IPS DF 6.9 (cell line): Measurements from ENCODE around the gene OR8B8.
"Not testable (repeated sequence)": the region's sequence is repeated elsewhere in the genome, so short reads cannot be mapped to it uniquely, and the experiment has no call there.

Experiments
- DNase-seq: peaks from one replicate; pipeline ENCODE4 v3.0.0-alpha.2; 2013; ENCODE audit warnings: low read depth, low spot score
- H3K27ac ChIP-seq: one replicate; pipeline ENCODE4 v1.5.1; 2013; ENCODE audit warnings: low read length, control low read depth
- H3K27me3 ChIP-seq: 2 replicates; pipeline ENCODE4 v1.6.1; 2013; ENCODE audit warnings: mild to moderate bottlenecking, low read length; ENCODE audit not compliant: control insufficient read depth, insufficient read depth
- H3K36me3 ChIP-seq: 2 replicates; pipeline ENCODE4 v1.6.1; 2013; ENCODE audit warnings: low read length; ENCODE audit not compliant: control insufficient read depth, insufficient read depth
- H3K4me1 ChIP-seq: 2 replicates; pipeline ENCODE4 v1.6.1; 2013; ENCODE audit warnings: low read length; ENCODE audit not compliant: control insufficient read depth, insufficient read depth
- H3K4me3 ChIP-seq: 2 replicates; pipeline ENCODE4 v1.5.1; 2013; ENCODE audit warnings: mild to moderate bottlenecking, low read length
- H3K9me3 ChIP-seq: 2 replicates; pipeline ENCODE4 v1.6.1; 2013; ENCODE audit warnings: low read length, inconsistent platforms; ENCODE audit not compliant: control insufficient read depth, insufficient read depth
- WGBS: extraction: QIAGEN DNeasy Blood & Tissue Kit; methylation state at CpG from one replicate; pipeline ENCODE4 v1.1.7; 2013; ENCODE audit warnings: mixed read lengths, missing lambda C conversion rate; ENCODE audit not compliant: insufficient read length, insufficient coverage; 5-methylcytosine and 5-hydroxymethylcytosine counted together

OR8B8 gene

GRCh38 chr11:124402326-124402922, 43.1 kb downstream of the OR8B8 start:
- DNase-seq = peak; percentile 55
- no peak overlapping the region for H3K4me3 ChIP-seq
- WGBS = no CpG with 5 or more reads among the region's 8 CpGs

GRCh38 chr11:124398924-124399323, 46.6 kb downstream of the OR8B8 start, which contains the start of gene OR8B3:
OR8B3 (minus strand) TSS chr11:124399024; CDS start chr11:124397351, 1,673 bp downstream.
- no peaks in the 10 kb centered on the region for H3K27me3 ChIP-seq
- no peaks in the 10 kb centered on the region for H3K36me3 ChIP-seq
- H3K9me3 ChIP-seq = no peaks in the 10 kb centered on the region
- no peak within 1 kb of the TSS for H3K27ac ChIP-seq
- H3K4me3 ChIP-seq = no peak within 1 kb of the TSS
- H3K4me1 ChIP-seq = no peaks in the 10 kb centered on the region
- no peak for DNase-seq

More at GRCh38 chr11:124402326-124402922, 43.1 kb downstream of the OR8B8 start:
- Histone ChIP-seq H3K4me1 (no peaks in the 10 kb centered on the region), H3K9me3 (no peaks in the 10 kb centered on the region), H3K27ac (no peak overlapping the region), H3K36me3 (no peaks in the 10 kb centered on the region), H3K27me3 (no peaks in the 10 kb centered on the region)

GRCh38 chr11:124396847-124397246, 48.6 kb downstream of the OR8B8 start:
- not testable (repeated sequence) for DNase-seq, H3K4me1 ChIP-seq, H3K9me3 ChIP-seq, H3K36me3 ChIP-seq, H3K27ac ChIP-seq, H3K4me3 ChIP-seq, H3K27me3 ChIP-seq
- no CpG with 5 or more reads among the region's 4 CpGs for WGBS

GRCh38 chr11:124394408-124394807, 51.1 kb downstream of the OR8B8 start:
- Histone ChIP-seq H3K27ac (no peak overlapping the region), H3K4me3 (no peak overlapping the region), H3K9me3 (no peaks in the 10 kb centered on the region), H3K4me1 (no peaks in the 10 kb centered on the region), H3K36me3 (no peaks in the 10 kb centered on the region), H3K27me3 (no peaks in the 10 kb centered on the region)
- WGBS = no CpG with 5 or more reads among the region's 3 CpGs
- no peak for DNase-seq
